OCI-LY3 (cell line): ENCODE data around the gene PHF21B.

Experiments
- CTCF ChIP-seq: fragments of 200-600, 300-600 bp; sonication (generic); IDR thresholded peaks from 2 replicates; pipeline ENCODE4 v1.5.1; 2014; ENCODE audit warnings: antibody characterized with exemption, low read length, low read depth
- EZH2phosphoT487 ChIP-seq: fragments of 200-600 bp; shearing (Covaris generic); IDR thresholded peaks from 2 replicates; pipeline ENCODE4 v1.6.1; 2018; ENCODE audit warnings: antibody characterized with exemption, mixed run types, low read depth

- TF ChIP-seq CTCF (no peak), EZH2phosphoT487 (no peak)
Observed at GRCh38 chr22:44845191-44845590, 164.6 kb downstream of the PHF21B start.
